Epithelial cell of esophagus (primary cell): ENCODE data around the gene SUMO4.

Experiments used
- DNase-seq: peaks from one replicate; pipeline ENCODE4 v3.0.0; 2010; ENCODE audit warnings: low read depth
- H3K4me3 ChIP-seq: 2 replicates; pipeline ENCODE4 v1.5.1; 2011; ENCODE audit warnings: mild to moderate bottlenecking, low read length, control low read depth
- TF ChIP-seq, protein P1 (sequence below): IDR thresholded peaks from 2 replicates; pipeline ENCODE4 v1.5.1; 2011; ENCODE audit warnings: low read depth, mild to moderate bottlenecking, low read length, control low read depth, inconsistent platforms; ENCODE audit not compliant: insufficient read depth; ENCODE audit errors: missing control alignments

SUMO4 gene

DNA sequence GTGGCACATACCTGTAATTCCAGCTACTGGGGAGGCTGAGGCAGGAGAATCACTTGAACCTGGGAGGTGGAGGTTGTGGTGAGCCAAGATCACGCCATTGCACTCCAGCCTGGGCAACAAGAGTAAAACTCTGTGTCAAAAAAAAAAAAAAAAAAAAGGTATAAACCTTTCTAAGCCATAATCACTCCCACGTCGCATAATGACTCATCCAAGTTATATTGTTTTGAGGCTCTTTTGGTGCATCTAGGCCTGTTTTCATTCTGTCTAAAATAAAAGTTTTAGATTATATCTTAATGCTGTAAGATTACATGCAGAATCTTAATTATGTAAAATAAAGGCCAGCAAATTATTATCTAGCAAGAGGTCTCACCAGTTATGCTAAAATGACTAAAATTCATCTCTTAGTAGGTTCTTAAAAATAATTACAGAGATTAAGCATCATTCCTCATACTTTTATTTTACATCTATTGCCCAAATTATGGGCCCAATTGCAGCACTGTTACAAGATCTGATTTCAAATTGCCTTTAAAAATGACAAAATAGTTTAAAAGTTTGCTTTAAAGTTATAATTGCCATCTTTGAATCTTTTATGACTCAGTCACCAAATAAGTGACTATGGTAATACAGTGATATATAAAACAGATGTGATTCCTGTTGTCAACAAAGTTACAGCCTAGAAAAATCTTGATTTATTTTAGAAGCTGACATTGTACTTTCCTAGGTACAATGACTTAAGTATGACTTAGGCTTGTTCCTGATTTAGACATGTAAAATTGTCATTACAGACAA lies 10.4 kb upstream of the SUMO4 start:
- no peak overlapping the region for H3K4me3 ChIP-seq
- DNase-seq, result no peak
- TF ChIP-seq, protein P1, sequence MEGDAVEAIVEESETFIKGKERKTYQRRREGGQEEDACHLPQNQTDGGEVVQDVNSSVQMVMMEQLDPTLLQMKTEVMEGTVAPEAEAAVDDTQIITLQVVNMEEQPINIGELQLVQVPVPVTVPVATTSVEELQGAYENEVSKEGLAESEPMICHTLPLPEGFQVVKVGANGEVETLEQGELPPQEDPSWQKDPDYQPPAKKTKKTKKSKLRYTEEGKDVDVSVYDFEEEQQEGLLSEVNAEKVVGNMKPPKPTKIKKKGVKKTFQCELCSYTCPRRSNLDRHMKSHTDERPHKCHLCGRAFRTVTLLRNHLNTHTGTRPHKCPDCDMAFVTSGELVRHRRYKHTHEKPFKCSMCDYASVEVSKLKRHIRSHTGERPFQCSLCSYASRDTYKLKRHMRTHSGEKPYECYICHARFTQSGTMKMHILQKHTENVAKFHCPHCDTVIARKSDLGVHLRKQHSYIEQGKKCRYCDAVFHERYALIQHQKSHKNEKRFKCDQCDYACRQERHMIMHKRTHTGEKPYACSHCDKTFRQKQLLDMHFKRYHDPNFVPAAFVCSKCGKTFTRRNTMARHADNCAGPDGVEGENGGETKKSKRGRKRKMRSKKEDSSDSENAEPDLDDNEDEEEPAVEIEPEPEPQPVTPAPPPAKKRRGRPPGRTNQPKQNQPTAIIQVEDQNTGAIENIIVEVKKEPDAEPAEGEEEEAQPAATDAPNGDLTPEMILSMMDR, result no peak

DNA sequence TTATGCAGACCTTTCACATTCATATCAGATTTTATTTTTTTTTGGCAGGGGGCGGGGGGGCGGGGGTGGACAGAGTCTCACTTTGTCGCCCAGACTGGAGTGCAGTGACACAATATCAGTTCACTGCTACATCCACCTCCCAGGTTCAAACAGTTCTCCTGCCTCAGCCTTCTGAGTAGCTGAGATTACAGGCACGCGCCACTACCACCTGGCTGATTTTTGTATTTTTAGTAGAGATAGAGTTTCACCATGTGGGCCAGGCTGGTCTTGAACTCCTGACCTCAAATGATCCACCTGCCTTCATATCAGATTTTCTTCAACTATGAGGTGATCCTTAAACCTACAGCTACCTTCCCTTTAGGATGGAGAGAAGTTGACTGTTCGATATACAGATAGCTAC lies 8.0 kb upstream of the SUMO4 start:
- TF ChIP-seq, protein P1, result no peak
- no peak for DNase-seq
- H3K4me3 ChIP-seq, result no peak overlapping the region

DNA sequence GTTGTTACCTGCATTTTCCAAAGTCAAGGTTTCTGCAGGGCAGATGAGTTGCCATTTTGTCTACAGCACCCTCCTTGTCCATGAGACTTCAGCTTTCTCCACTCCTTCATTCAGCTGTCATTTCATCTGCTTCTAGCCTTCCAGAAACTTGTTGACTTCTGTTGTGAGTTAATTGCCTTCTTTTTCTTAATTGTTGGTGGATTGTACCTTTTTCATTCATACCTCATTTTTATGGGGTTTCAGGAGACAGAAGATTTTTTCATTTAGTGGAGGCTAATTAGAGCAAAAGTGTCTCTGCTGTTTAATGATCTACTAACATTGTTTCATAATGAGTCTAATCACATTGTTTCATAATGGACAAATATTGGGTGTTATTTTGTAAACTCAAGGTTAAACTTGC lies 7.5 kb upstream of the SUMO4 start:
- H3K4me3 ChIP-seq, result no peak overlapping the region
- no peak for DNase-seq
- TF ChIP-seq, protein P1, result no peak

DNA sequence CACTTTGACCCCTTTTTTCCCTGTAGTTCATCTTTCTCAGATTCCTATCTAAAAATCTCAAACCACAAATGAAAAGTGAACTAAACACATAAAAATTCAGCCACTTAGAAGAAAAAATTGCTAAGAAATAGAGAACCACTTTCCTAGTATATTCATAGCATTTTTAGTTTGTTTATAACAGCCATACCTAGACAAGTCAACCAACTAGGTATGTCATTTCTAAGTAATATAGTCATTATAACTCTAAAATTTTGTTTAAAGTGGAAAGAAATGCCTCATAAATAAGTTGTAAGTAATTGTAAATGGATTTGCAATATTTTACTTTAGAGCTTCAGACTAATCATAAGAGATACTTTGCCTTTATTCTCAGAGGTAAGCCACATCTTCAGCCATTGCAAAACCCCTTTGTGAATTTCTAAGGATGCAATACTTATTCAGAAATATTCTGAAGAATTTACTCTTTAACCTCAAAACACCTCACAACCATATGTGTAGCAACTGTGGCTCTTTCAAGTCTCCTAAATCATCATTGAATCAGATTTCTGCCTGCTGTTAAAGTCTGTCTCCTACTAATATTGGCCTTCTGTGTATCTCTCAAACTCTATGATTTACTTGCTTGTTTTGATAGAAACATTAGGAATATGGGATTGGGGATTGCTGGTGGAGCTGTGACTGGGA lies 6.9 kb upstream of the SUMO4 start:
- DNase-seq, result no peak

DNA sequence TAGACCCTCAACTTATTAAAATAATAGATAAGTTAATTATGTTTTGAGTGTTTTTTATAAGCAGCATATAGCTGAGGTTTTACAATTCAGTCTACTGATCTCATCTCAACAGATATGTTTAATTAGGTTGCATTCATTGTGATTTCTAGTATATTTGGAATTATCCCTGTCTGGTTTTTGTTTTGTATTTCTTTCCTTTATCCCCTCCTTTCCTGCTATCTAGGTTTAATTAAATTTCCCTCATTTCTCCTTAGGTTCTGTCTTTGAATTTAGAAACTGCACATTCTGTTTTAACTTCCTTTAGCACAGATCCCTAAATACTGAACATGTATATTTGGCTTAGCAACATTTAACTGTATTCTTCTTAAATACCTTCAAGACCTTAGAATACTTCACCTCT lies 4.9 kb upstream of the SUMO4 start:
- TF ChIP-seq, protein P1, result no peak
- H3K4me3 ChIP-seq, result no peak overlapping the region
- no peak for DNase-seq

More for the DNA sequence above, 6.9 kb upstream of the SUMO4 start:
- no peak overlapping the region for H3K4me3 ChIP-seq
- TF ChIP-seq, protein P1, result no peak

DNA sequence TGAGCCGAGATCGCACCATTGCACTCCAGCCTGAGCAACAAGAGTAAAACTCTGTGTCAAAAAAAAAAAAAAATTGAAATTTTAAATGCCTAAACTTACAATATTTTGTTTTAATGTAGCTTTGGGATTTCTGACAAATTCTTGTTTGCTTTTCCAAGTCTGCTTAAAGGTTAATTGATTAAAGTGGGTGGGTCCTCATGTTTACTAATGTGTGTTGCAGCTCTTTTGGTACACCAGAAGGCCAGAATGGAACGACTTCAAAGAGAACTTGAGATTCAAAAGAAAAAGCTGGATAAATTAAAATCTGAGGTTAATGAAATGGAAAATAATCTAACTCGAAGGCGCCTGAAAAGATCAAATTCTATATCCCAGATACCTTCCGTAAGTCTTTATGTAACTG lies 2.7 kb upstream of the SUMO4 start:
- TF ChIP-seq, protein P1, result no peak
- no peak overlapping the region for H3K4me3 ChIP-seq

More for the DNA sequence above, 2.7 kb upstream of the SUMO4 start:
- no peak for DNase-seq
